Gastrocnemius medialis (tissue), 4 donors: ENCODE results near the gene SFRP4.
A peak's percentile ranks its signal among the peaks of the same experiment; 100 is the strongest.

Source experiments
- CTCF ChIP-seq, 5 experiments: fragments of 450-650 bp in 3 of 5; fragments of 200-600 bp in 2 of 5; sonication (generic) in 2 of 5; IDR thresholded peaks in 4 of 5; conservative IDR thresholded peaks in 1 of 5; 1 replicate in 4 of 5; 2 replicates in 1 of 5; pipeline ENCODE4 v1.5.1; 2016 to 2019; ENCODE audit warnings: antibody characterized with exemption in 5 of 5, mild to moderate bottlenecking in 3 of 5, moderate library complexity in 3 of 5
- POLR2A ChIP-seq, 2 donors: fragments of 450-650 bp; IDR thresholded peaks; one replicate each; pipeline ENCODE4 v1.6.1; 2017; ENCODE audit warnings: antibody characterized with exemption in 2 of 2, mild to moderate bottlenecking in 2 of 2, moderate library complexity in 2 of 2

- TF ChIP-seq POLR2A (IDR thresholded peaks at IDR 0.05) (no peak), CTCF (IDR thresholded peaks at IDR 0.05 in 4 of 5, conservative IDR thresholded peaks at IDR 0.05 in 1 of 5) (peak; percentile 33 to 59 (median 38))
Observed at GRCh38 chr7:37901236-37901827, 15.3 kb downstream of the SFRP4 start.
